DND-41 (cell line): Measurements from ENCODE around the gene SLC52A1.

Experiments
- ATAC-seq: fragments of 200-7000 bp; cut with Tn5 transposase; 3 replicates; pipeline ENCODE4 v1.9.1; 2021; ENCODE audit warnings: low read depth; ENCODE audit not compliant: insufficient read depth
- DNase-seq: peaks from one replicate; pipeline ENCODE4 v3.0.0-alpha.2; 2020
- H2AFZ ChIP-seq: 2 replicates; pipeline ENCODE4 v1.6.0; 2012; ENCODE audit warnings: low read depth, low read length
- H3K27ac ChIP-seq: 2 replicates; pipeline ENCODE4 v1.5.1; 2012; ENCODE audit warnings: low read length, inconsistent platforms
- H3K27me3 ChIP-seq: fragments of 200-600 bp; sonication (generic); 2 replicates; pipeline ENCODE4 v1.6.0; 2012; ENCODE audit warnings: low read length, mild to moderate bottlenecking, inconsistent platforms; ENCODE audit not compliant: insufficient read depth, poor library complexity
- H3K36me3 ChIP-seq: 2 replicates; pipeline ENCODE4 v1.5.1; 2012; ENCODE audit warnings: low read length, inconsistent platforms; ENCODE audit not compliant: insufficient read depth
- H3K4me1 ChIP-seq: 2 replicates; pipeline ENCODE4 v1.5.1; 2012; ENCODE audit warnings: mild to moderate bottlenecking, low read length; ENCODE audit not compliant: insufficient read depth
- H3K4me2 ChIP-seq: 2 replicates; pipeline ENCODE4 v1.6.0; 2012; ENCODE audit warnings: mild to moderate bottlenecking, moderate library complexity, low read length, inconsistent platforms; ENCODE audit not compliant: insufficient read depth
- H3K4me3 ChIP-seq, 2 experiments: fragments of 200-600 bp in 1 of 2; shearing (Covaris generic) in 1 of 2; 2 replicates each; pipeline ENCODE4 v1.5.1; 2012 to 2016; ENCODE audit warnings: inconsistent platforms in 2 of 2, low read length in 2 of 2, mild to moderate bottlenecking in 2 of 2, low read depth in 1 of 2, moderate library complexity in 1 of 2
- H3K79me2 ChIP-seq: 2 replicates; pipeline ENCODE4 v1.6.0; 2012; ENCODE audit warnings: low read length, inconsistent platforms; ENCODE audit not compliant: insufficient read depth
- H3K9ac ChIP-seq: 2 replicates; pipeline ENCODE4 v1.6.0; 2012; ENCODE audit warnings: low read depth, mild to moderate bottlenecking, inconsistent platforms, low read length, moderate library complexity
- H3K9me3 ChIP-seq: 2 replicates; pipeline ENCODE4 v1.5.1; 2012; ENCODE audit warnings: low read length, moderate library complexity, mild to moderate bottlenecking, inconsistent platforms; ENCODE audit not compliant: insufficient read depth, severe bottlenecking
- H4K20me1 ChIP-seq: 2 replicates; pipeline ENCODE4 v1.6.0; 2012; ENCODE audit warnings: low read length; ENCODE audit not compliant: insufficient read depth
- EZH2 ChIP-seq: IDR thresholded peaks from 3 replicates; pipeline ENCODE4 v1.6.1; 2012; ENCODE audit warnings: borderline replicate concordance, low read depth, mild to moderate bottlenecking, moderate library complexity, low read length, inconsistent platforms; ENCODE audit not compliant: severe bottlenecking
- TF ChIP-seq, protein P1 (sequence below): IDR thresholded peaks from 2 replicates; pipeline ENCODE4 v1.5.1; 2012; ENCODE audit warnings: borderline replicate concordance, low read length, moderate library complexity, mild to moderate bottlenecking; ENCODE audit not compliant: poor library complexity, severe bottlenecking; ENCODE audit errors: extremely low read depth

Gene SLC52A1

DNA sequence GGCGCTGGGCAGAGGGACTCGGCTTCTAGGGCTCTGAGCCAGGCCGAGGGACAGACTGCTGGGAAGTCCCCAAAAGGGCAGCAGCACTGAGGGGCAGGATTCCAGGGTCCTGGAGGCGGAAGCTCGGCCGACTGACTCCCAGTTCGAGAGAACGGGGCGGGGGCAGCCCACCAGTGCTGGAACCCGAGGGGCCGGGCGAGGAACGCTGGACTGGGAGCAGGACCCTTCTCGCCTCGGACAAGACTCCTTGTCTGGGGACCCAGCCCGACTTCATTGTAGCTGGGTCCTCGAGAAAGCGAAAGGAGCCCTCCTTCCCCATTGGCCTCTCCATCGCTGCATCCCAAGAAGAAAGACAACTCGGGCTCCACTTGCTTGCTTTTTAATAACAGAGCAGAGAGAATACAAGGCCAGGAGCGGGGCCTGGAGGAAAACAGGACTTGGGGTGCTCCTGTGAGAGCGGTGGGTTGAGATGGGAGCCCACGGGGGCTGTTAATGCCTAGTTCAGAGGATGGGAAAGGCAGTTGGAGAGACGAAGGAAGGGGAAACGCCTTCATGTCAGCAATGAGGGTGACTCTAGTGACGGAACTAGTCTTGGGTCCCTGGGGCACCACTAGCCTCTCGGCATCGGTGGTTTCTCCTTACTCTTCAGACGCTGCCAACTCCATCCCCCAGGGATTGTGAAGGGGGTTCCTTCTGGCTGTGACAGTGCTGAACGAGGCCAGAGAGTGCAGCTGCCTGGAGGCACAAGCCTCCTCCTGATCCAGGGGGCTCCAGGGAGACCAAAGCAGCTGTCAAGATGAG lies 47.3 kb downstream of the SLC52A1 start:
- Histone ChIP-seq H2AFZ (peak overlapping the region; percentile 90), H3K36me3 (peaks cover 9% of the 10 kb centered on the region), H3K27ac (peak overlapping the region; percentile 75), H3K4me3 (peak overlapping the region; percentile 89), H3K9ac (peak overlapping the region; percentile 95), H3K4me1 (peaks cover 40% of the 10 kb centered on the region), H3K79me2 (peaks cover 34% of the 10 kb centered on the region), H3K9me3 (no peaks in the 10 kb centered on the region), H3K4me2 (peak overlapping the region; percentile 92), H4K20me1 (no peaks in the 10 kb centered on the region), H3K27me3 (no peaks in the 10 kb centered on the region)
- no peak for TF ChIP-seq EZH2
- TF ChIP-seq, protein P1, sequence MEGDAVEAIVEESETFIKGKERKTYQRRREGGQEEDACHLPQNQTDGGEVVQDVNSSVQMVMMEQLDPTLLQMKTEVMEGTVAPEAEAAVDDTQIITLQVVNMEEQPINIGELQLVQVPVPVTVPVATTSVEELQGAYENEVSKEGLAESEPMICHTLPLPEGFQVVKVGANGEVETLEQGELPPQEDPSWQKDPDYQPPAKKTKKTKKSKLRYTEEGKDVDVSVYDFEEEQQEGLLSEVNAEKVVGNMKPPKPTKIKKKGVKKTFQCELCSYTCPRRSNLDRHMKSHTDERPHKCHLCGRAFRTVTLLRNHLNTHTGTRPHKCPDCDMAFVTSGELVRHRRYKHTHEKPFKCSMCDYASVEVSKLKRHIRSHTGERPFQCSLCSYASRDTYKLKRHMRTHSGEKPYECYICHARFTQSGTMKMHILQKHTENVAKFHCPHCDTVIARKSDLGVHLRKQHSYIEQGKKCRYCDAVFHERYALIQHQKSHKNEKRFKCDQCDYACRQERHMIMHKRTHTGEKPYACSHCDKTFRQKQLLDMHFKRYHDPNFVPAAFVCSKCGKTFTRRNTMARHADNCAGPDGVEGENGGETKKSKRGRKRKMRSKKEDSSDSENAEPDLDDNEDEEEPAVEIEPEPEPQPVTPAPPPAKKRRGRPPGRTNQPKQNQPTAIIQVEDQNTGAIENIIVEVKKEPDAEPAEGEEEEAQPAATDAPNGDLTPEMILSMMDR: no peak
- ATAC-seq (peak; percentile 9; the same call in 2 of the 3 replicates), DNase-seq (peak; percentile 37)

GRCh38 chr17:4986951-4987766 lies 48.1 kb downstream of the SLC52A1 start, which contains the start of gene CAMTA2:
Gene CAMTA2, minus strand, starts transcription at chr17:4987675. Its CDS starts 1,453 bp downstream, at chr17:4986222.
- DNase-seq (peak; percentile 91), ATAC-seq (peak; percentile 84)
- Histone ChIP-seq H3K79me2 (peaks cover 34% of the 10 kb centered on the region), H3K27ac (peak within 1 kb of the TSS; percentile 75), H3K4me3 (peak within 1 kb of the TSS; percentile 89), H3K36me3 (peaks cover 17% of the 10 kb centered on the region), H3K4me2 (peak within 1 kb of the TSS; percentile 92), H2AFZ (peak within 1 kb of the TSS; percentile 90), H4K20me1 (no peaks in the 10 kb centered on the region), H3K27me3 (no peaks in the 10 kb centered on the region), H3K4me1 (peaks cover 40% of the 10 kb centered on the region), H3K9ac (peak within 1 kb of the TSS; percentile 95), H3K9me3 (no peaks in the 10 kb centered on the region)
- TF ChIP-seq EZH2: no peak
- TF ChIP-seq, protein P1: peak; percentile 90

DNA sequence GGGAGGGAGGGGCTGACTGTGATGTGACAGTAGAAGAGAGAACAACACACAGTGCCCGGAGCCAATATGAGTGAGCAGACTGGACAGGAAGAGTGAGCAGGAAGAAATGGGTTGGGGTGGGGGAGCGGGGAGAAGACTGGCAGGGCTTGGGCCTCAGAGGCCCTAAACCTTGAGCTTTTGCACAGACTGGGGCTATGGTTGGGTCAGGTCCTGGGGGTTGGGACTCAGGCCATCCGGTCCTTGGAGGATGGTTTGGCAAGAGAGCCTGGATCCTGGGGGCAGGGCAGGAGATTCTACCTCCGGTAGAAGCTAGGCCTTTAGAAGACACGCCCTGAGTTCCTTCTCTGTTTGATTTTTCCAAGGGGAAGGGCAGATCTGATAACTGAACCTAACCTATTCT lies 48.8 kb downstream of the SLC52A1 start:
- Histone ChIP-seq H3K9me3 (no peaks in the 10 kb centered on the region), H3K27ac (peak overlapping the region; percentile 75), H4K20me1 (no peaks in the 10 kb centered on the region), H2AFZ (peak overlapping the region; percentile 90; the same call in 1 of the 2 replicates), H3K36me3 (peaks cover 23% of the 10 kb centered on the region), H3K27me3 (no peaks in the 10 kb centered on the region), H3K4me3 (peak overlapping the region; percentile 89), H3K4me1 (peaks cover 40% of the 10 kb centered on the region), H3K79me2 (peaks cover 34% of the 10 kb centered on the region), H3K9ac (peak overlapping the region; percentile 95), H3K4me2 (peak overlapping the region; percentile 92)
- ATAC-seq (no peak), DNase-seq (peak; percentile 43)
- TF ChIP-seq, protein P1: no peak
- TF ChIP-seq EZH2: no peak
